T-helper 2 cell treated with Interferon-gamma antibody and Interleukin-4, amounts not matched to agents 100 ng/mL and 5 ng/mL, for 36 hours (primary cell): Measurements from ENCODE around the gene BCORL1. TPM values are rescaled to one million over a fixed set of nuclear protein-coding genes. Genes with fewer than 3 reads are reported as not detected.

ENCODE experiments used
- intact Hi-C: fragments of 100-400 bp; cut with micrococcal nuclease; formaldehyde crosslinking; loops from one replicate; pipeline ENCODE4 v1.15.1; 2023
- total RNA-seq: library from RNA; stranded (reverse); gene quantifications from 2 replicates; pipeline ENCODE4 v1.2.3, GENCODE V29; 2022

Gene BCORL1, protein sequence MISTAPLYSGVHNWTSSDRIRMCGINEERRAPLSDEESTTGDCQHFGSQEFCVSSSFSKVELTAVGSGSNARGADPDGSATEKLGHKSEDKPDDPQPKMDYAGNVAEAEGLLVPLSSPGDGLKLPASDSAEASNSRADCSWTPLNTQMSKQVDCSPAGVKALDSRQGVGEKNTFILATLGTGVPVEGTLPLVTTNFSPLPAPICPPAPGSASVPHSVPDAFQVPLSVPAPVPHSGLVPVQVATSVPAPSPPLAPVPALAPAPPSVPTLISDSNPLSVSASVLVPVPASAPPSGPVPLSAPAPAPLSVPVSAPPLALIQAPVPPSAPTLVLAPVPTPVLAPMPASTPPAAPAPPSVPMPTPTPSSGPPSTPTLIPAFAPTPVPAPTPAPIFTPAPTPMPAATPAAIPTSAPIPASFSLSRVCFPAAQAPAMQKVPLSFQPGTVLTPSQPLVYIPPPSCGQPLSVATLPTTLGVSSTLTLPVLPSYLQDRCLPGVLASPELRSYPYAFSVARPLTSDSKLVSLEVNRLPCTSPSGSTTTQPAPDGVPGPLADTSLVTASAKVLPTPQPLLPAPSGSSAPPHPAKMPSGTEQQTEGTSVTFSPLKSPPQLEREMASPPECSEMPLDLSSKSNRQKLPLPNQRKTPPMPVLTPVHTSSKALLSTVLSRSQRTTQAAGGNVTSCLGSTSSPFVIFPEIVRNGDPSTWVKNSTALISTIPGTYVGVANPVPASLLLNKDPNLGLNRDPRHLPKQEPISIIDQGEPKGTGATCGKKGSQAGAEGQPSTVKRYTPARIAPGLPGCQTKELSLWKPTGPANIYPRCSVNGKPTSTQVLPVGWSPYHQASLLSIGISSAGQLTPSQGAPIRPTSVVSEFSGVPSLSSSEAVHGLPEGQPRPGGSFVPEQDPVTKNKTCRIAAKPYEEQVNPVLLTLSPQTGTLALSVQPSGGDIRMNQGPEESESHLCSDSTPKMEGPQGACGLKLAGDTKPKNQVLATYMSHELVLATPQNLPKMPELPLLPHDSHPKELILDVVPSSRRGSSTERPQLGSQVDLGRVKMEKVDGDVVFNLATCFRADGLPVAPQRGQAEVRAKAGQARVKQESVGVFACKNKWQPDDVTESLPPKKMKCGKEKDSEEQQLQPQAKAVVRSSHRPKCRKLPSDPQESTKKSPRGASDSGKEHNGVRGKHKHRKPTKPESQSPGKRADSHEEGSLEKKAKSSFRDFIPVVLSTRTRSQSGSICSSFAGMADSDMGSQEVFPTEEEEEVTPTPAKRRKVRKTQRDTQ (N-terminal part only)
- 7.4 and 8.8 TPM in 2 replicates for total RNA-seq

DNA sequence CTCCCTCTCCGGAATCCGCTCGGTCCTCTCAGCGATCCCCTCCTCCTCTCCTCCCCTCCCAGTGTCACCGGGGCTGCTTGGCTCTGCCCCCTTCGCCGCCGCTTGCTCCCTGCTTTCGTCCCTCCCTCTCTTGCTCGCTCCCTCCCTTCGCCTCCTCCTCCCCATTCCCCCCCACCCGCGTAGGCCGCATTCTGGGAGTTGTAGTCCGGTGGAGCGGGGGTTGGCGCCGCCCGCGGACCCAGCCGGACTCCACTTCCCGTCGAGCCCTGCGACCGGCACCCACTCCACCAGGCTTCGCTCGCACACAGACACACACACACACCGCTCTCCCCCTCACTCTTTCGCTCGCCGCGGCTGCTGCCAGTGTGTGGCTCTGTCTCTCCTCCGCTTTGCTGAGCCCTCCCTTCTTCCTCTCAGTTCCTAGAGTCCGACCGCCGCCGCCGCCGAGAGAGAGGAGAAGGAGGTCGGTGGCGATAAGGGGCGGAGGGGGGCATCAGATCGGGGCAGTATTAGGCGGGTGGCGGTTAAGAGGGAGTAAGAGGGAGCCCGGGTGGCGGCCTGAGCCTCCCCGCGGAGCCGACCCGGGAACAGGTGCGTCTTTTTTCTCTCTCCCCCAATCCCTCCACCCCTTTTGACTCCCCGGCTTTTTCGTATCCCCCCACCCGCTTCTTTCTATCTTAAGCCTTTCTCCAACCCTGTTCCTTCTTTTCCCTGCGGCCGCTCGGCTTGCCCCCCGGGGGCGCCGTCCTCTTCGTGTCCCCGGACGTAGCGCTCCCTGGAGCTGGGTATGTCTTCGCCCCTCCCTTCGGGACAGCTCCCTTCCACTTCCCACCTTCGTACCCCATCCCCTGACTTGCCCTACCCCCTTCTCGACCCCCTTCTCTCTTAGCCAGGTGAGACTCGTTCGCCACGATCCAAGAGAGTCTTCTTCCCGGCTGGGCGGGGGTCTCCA, at the start of gene BCORL1:
BCORL1 (plus strand) TSS at position 336 of the 952 bp plus-strand sequence. CDS start 22,597 bp downstream, outside the sequence.
- intact Hi-C loops = loop anchor here (1.0 to 10.0 kb wide), 11 partner anchors 21 to 375 kb away; partner anchors contain the start of genes ZDHHC9 and ZNF280C

DNA sequence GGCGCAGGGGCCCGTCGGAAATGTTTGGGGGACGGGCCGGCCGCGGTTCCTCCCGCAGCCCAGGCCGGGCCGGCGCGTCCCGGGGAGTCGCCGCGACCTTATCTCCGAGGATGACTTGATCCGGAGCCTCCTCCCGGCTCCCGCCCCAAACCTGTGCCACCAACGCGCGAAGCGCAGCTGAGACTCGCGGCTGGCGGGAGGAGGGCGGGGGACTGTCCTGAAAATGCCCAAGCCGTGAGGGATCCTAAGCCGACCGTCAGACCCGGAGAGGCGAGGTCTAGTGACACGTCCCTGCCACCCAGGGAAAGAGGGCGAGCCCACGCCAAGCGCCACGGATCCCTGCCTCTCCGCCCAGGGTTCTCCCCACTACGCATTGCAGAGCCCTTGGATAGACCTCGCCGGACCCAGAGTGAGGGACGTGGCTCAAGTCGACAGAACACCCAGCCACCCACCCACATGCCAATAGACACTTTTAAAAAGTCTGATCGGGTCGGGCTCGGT, 49.6 kb upstream of the BCORL1 start:
- intact Hi-C loops = loop anchor here (1.0 to 10.0 kb wide), 4 partner anchors 28 to 332 kb away; partner anchors contain the start of genes BCORL1 and ZNF280C

DNA sequence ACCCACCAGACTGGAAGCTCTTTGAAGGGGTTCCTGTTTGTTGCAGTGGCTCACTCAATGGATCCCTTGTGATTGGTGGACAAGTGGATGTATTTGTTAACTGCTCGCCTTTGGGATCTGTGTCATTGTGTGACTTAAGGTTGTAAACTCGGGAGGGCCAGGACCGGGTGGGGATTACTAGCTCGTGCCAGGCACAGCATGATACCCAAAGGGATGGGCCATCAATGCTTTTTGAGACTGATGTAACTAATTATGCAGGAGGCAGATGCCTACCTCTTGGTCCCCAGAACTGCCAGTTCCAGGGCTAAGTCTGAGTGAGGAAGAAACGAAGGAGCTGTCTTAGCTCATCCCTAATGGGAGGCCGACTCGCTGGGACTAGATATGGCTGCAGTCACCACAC, 48.7 kb upstream of the BCORL1 start:
- intact Hi-C loops = loop anchor here (2.0 to 10.0 kb wide), 2 partner anchors 27 to 331 kb away; partner anchors contain the start of gene ZNF280C

DNA sequence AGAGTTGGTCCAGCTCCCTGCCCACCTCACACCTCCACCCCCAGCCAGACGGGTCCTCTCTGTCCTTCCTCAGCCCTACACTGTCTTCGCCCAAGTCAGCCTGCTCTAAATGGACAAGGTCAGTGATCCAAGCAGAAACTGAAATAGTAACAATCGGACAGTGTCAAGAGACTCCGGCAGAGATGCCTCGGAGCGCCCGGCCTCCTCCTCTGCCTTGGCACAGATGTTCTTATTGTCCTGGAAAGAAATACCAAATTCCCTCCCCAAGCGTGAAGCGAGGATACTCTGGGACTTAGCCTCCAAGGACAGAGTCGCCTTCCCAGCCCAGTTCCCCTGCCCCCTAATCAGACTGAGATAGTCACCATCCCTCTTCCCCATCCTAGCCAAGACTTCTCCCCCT, 48.0 kb upstream of the BCORL1 start:
- intact Hi-C loops = loop anchor here (10.0 kb wide), 1 partner anchor 330 kb away; the partner anchor contains the start of gene ZNF280C

DNA sequence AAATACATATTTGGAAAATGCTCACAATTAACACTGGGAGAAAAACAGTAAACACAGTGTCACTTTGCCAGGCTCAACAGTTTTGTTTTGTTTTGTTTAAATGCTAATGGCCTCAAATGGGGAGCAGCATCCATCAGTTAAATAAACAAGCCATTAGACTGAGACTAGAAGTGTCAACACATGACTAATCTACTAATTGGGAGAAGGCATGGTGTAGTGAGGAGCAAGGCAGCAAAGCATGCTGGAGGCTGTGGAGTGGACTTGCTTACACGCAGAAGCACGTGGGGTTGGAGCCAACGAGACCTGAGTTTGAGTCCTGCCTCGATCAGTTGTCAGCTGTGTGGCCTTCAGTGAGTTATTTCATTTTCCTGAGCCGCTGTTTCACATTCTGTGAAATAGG, 47.5 kb upstream of the BCORL1 start:
- intact Hi-C loops = loop anchor here (10.0 kb wide), 1 partner anchor 330 kb away; the partner anchor contains the start of gene ZNF280C

DNA sequence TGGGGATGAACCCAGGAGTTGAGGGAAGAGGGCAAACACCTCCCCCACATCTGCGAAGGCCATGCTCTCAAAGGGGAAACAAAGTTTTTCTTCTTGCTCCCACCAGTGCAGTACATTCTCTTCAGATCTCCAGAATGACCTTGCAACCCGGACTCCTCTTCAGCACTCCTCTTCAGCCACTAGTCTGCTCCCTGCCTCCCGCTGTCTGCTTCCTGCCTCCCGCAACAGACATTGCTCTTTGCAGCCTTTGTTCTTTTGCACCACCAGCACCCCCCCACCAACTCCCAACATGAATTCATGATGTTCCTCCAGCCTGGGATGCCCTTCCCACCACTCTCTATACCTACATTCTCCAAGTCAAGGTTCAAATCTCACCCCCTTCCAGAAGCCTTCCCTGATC, 44.4 kb upstream of the BCORL1 start:
- intact Hi-C loops = loop anchor here (10.0 kb wide), 1 partner anchor 327 kb away; the partner anchor contains the start of gene ZNF280C

DNA sequence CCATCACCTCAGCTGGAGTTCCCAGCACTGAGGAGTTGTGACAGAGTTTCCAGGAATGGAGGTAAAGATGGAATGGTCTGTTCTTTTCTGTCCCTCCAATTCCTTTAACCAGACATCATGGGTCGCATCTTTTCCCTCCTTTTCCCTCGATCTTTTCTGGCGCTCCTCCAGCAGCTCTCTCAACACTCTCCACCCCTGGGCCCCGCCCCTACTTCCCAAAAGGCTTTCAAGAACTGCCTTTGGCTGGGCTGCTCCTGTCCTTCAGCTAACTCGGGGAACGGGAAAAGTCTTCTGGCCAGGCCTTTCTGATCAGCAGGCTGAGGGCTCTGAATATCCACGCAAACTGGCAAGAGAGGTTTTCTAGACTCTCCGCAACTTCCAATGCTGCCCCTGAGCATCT, 42.4 kb upstream of the BCORL1 start:
- intact Hi-C loops = loop anchor here (10.0 kb wide), 1 partner anchor 325 kb away; the partner anchor contains the start of gene ZNF280C

DNA sequence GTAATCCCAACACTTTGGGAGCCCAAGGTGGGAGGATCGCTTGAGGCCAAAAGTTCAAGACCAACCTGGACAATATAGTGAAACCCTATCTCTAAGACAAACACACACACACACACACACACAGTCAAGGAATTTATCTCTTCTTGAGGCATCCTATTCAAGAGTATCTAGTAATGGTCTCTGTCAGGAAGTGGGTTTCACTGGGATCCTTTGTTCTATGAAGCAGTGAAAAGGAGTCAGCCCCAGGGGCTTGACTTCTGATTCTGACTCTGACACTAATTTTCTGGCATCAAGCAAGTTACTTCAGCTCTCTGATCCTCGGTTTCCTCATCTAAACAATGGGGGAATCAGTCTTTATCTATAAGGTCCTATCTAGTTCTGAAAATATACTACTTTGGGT, 41.7 kb upstream of the BCORL1 start:
- intact Hi-C loops = no loop called here

DNA sequence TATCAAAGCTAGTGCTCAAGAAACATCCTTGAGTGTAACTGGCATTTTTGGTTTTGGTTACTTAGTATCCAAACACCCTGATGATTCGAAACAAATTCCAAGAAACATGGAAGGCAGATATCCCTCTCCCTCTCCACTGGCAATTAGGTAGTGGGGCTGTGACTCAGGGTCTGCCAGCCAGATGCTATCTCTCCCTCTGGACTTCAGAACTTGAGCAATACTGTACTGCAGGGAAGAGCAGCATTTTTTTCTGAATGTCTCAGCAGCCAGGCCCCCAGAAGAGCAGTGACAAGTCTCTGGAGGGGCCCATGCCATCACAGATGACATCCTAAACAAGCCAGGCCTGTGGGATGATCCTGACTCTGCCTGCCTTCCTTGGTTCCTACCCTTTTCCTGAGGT, 37.3 kb upstream of the BCORL1 start:
- intact Hi-C loops = no loop called here

DNA sequence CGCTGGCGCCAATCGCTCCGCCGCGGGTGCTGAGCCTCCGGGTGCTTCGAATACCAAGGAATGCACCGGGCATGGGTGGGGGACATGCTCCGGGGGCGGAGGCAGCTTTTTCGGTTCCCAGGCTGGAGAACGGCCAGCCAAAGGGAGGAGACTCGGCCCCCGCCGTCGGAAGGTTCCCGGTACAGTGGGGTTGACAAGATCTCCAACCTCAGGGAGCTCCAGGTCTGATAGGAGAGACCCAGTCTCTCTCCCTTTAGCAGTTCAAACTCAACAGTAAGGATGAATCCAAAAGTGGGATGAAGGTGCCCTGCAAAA, 29.1 kb upstream of the BCORL1 start:
- intact Hi-C loops = no loop called here

DNA sequence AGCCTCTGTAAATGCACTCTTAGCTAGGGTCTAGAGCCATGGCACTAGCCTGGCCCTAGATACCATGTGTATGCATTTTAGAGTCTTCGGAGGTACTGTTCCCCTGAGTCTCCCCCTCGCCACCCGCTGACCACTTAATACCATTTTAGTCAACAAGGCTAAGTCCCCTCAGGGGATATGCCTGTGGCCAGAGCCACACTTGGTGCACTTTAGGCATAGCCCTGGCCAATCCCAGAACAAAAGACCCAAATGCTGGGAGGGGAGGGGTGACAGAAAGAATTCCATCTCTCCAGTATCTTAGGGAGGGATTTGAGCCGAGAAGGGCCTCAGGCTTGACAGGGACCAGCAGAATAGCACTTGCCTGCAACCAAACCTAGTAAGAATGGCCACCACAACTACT, 28.6 kb upstream of the BCORL1 start:
- intact Hi-C loops = no loop called here

DNA sequence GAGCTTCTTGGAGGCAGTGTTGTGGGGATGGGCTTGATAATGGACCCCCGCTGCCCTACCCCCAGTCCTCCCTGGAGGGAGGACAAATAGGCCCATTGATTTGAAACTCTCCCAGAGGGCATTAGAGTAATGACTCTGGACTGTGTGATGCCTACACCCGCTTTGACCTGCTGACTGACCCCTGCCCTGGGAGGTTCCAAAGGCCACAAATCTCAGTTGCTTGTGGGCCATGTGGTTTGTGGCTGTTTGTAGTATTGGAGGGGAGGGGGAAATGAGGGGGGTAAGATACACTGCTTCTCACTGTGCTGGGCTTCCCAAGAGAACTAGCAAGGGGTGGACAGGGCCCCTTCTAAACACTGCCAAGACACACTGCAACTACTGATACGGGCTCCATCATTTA, 27.6 kb upstream of the BCORL1 start:
- intact Hi-C loops = no loop called here

DNA sequence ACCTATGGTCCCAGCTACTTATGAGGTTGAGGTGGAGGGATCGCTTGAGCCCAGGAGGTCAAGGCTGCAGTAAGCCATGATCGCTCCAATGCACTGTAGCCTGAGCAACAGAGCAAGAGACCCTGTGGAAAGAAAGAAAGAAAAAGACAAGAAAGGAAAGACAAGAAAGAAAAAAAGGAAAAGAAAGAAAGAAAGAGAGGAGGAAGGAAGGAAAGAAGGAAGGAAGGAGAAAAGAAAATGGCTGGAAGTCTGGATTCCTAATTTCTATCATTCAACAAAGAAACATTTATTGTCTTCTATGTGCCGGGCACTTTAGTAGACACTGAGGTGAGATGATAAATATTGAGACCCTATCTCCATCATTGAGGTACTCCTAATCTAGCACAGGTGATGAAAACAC, 26.8 kb upstream of the BCORL1 start:
- intact Hi-C loops = no loop called here

DNA sequence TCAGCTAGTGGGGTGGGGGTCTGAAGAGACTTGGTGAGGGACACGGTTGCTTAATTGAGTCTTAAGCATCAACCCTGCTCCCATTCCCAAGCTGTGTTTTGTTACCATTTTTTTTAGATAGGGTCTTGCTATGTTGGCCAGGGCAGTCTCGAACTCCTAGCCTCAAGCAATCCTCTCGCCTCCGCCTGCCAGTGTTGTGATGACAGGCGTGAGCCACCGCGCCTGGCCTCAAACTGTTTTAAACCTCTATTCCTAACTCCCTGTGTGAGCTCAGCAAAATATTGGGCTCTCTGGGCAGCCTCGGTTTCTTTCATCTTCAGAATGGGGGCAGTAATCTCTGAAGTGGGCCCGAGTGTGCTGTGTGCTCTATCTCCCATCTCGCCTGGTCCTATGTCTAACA, 26.3 kb upstream of the BCORL1 start:
- intact Hi-C loops = no loop called here

DNA sequence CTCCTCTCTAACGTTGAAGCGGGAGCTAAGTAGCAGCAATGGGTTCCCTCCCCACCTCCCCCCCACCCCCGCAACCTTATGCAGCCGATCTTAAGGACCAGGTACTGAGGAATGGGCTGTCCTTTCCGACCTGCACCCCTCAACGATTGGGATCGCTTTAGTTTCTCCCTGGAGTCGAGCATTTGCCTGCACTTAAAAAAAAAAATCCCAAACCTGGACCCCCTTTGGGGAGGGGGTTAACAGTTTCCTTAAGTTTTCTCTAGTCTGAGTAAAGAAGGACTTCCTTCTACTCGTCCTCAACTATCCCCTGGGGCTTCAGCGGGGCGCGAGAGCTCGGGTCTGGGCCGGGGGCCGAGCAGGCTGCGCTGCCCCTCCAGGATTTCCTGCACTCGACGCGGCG, 25.7 kb upstream of the BCORL1 start:
- intact Hi-C loops = loop anchor here (1.0 kb wide), 1 partner anchor 26 kb away; the partner anchor contains the start of gene BCORL1

DNA sequence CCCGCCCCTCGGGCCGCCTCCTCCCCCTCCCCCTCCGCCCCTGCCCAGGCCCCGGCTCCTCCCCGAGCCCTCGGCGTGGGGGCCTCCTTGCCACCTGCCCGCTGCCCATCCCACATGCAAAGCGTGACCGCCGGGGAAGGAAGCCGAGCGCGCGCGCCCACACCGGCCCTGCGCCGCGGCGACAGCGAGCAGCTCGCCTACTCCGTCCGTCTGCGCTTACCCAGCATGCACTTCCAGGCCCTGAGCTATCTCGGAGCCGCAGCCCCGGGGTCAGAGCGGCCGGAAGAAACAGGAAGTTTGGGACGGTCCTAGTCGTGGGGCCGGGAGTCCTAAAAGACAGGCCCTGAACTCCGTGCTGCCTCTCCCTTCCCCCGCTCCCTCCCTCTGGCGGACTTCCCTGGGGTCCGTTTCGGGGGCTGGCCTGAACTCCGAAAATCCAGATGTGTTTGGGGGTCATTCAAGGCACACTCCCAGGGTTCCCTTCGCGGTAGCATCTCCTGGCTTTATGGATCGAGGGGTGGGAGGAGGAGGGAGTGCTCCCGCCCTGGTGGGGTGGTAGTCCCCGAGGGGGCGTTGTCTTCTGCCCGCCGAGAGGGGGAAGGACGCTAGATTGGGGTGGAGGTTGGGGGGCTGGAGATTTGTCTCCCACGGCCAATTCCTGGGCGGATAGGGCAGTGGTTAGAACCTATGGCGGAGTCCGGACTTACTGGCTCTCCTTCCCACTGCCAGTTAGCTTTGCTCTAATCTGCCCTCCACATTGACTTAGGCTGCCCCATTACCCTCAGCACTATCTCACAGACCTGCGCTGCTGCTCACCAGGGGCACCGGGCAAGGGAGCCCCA, 25.0 kb upstream of the BCORL1 start:
- intact Hi-C loops = loop anchor here (1.0 kb wide), 1 partner anchor 25 kb away; the partner anchor contains the start of gene BCORL1

DNA sequence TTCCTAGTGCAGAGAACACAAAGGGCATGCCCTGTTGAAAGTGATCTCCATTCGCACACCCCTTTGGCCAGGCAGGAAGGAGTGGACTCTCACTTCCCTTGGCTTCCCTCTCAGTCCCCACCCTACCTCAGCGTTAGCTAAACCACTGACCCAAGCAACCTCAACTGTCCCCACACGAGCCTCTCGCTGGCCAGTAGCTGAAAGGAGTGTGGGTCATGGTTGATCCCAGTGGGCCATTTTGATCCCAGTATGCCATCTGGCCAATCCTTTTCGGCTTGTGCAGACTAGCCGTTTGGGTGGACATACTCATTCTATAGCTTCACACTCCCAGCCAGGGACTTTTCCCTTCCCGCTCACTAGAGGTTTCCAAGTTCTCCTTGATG, 24.4 kb upstream of the BCORL1 start:
- intact Hi-C loops = no loop called here

DNA sequence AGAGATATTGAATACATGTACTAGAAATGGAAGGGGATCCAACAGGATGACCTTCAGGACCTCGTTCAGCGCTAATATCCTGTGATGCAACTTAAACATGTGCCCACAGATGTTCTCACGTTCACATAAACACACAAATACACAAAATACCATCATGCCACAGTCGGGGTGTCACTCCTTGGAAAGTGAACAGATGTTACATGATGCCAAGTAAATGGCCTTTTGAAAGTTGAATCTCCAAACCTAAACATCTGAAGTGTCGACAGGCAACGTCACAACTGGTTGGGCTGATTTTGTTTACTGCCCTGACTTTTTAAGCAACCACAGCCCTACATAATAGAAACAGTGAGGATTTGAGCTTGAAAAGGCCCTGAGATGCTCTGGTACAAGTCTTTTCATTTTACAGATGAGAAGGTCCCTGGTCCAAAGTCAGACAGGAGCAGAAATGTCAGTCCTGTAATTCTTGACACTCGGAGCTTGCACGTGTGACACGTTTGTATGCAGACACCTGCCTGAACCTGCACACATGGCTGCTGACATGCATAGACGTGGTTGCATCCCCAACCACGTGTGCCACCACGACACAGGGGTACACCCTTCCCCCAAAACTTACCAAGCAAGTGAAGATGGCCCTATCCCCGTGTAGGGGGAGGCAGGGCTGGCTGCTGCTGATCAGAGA, 23.5 kb upstream of the BCORL1 start:
- intact Hi-C loops = no loop called here
